H1 (cell line): ENCODE data around the gene CAT. TPM values are rescaled to one million over a fixed set of nuclear protein-coding genes. Genes with fewer than 3 reads are reported as not detected.

Experiments used
- CTCF ChIA-PET: fragments of 300-600 bp; sonication (Branson Sonifier 250); formaldehyde crosslinking; loops from one replicate; lab custom pipeline; 2021; ENCODE audit not compliant: partially characterized antibody; lab: Charles Lee
- POLR2A ChIA-PET: fragments of 300-600 bp; sonication (Branson Sonifier 250); formaldehyde crosslinking; loops from one replicate; lab custom pipeline; 2021; ENCODE audit warnings: inconsistent platforms; ENCODE audit not compliant: partially characterized antibody; lab: Charles Lee
- DNase-seq, 2 experiments: peaks; one replicate each; pipeline versions ENCODE4 v3.0.0 to v3.0.0-alpha.2; 2010 to 2022; ENCODE audit warnings: low spot score in 2 of 2, low read depth in 1 of 2, mixed read lengths in 1 of 2
- FAIRE-seq: peaks from 2 replicates; lab custom pipeline; 2011; peaks lifted over from hg19 to GRCh38; lab: Jason Lieb, UNC
- H2AFZ ChIP-seq: 2 replicates; pipeline ENCODE4 v1.8.1; 2012; ENCODE audit warnings: low read length, inconsistent platforms
- H2AK5ac ChIP-seq: 2 replicates; pipeline ENCODE4 v1.6.1; 2013; ENCODE audit warnings: low read depth, low read length
- H2BK120ac ChIP-seq: replicated peaks from 2 replicates; pipeline ENCODE3; 2013; ENCODE audit warnings: low read depth, low read length, inconsistent platforms
- H2BK12ac ChIP-seq: 2 replicates; pipeline ENCODE4 v1.6.1; 2013; ENCODE audit warnings: low read depth, low read length
- H2BK15ac ChIP-seq: 2 replicates; pipeline ENCODE4 v1.6.1; 2013; ENCODE audit warnings: low read length
- H2BK20ac ChIP-seq: 2 replicates; pipeline ENCODE4 v1.6.1; 2013; ENCODE audit warnings: low read length
- H2BK5ac ChIP-seq: 2 replicates; pipeline ENCODE4 v1.6.1; 2013; ENCODE audit warnings: low read depth, low read length
- H3K14ac ChIP-seq: 2 replicates; pipeline ENCODE4 v1.6.1; 2013; ENCODE audit warnings: inconsistent platforms; ENCODE audit not compliant: insufficient read length
- H3K18ac ChIP-seq: 2 replicates; pipeline ENCODE4 v1.6.1; 2013; ENCODE audit warnings: low read length; ENCODE audit errors: extremely low read depth
- H3K23ac ChIP-seq: 2 replicates; pipeline ENCODE4 v1.6.1; 2013; ENCODE audit warnings: inconsistent platforms; ENCODE audit not compliant: insufficient read length
- H3K23me2 ChIP-seq: 2 replicates; pipeline ENCODE4 v1.6.1; 2013; ENCODE audit warnings: low read depth, low read length
- H3K27ac ChIP-seq: 2 replicates; pipeline ENCODE4 v1.6.1; 2011; ENCODE audit warnings: low read depth, low read length, inconsistent platforms
- H3K27me3 ChIP-seq, 4 experiments: replicated peaks in 1 of 4; 1 replicate in 1 of 4; 2 replicates in 3 of 4; pipeline versions ENCODE4 v1.6.1 to v1.8.1; 2011 to 2013; ENCODE audit warnings: low read length in 3 of 4, mild to moderate bottlenecking in 3 of 4, inconsistent platforms in 2 of 4, mixed read lengths in 2 of 4, moderate library complexity in 1 of 4; ENCODE audit not compliant: control insufficient read depth in 3 of 4, insufficient read depth in 3 of 4; ENCODE audit errors: extremely low read depth in 1 of 4
- H3K36me3 ChIP-seq, 4 experiments: 2 replicates each; pipeline versions ENCODE4 v1.6.1 to v1.8.1; 2011 to 2013; ENCODE audit warnings: mild to moderate bottlenecking in 4 of 4, low read length in 3 of 4, moderate library complexity in 2 of 4, control low read depth in 1 of 4, inconsistent platforms in 1 of 4; ENCODE audit not compliant: insufficient read depth in 4 of 4, control insufficient read depth in 2 of 4
- H3K4ac ChIP-seq: replicated peaks from 2 replicates; pipeline ENCODE3; 2013; ENCODE audit warnings: low read length, low read depth, mixed read lengths, inconsistent platforms; ENCODE audit not compliant: insufficient read length
- H3K4me1 ChIP-seq, 4 experiments: replicated peaks in 1 of 4; 1 replicate in 1 of 4; 2 replicates in 3 of 4; pipeline versions ENCODE4 v1.6.1 to v1.8.1; 2011 to 2013; ENCODE audit warnings: low read length in 3 of 4, inconsistent platforms in 2 of 4, mixed read lengths in 1 of 4; ENCODE audit not compliant: insufficient read depth in 4 of 4, control insufficient read depth in 3 of 4
- H3K4me2 ChIP-seq, 2 experiments: 2 replicates each; pipeline versions ENCODE4 v1.6.1 to v1.8.1; 2011 to 2013; ENCODE audit warnings: low read depth in 2 of 2, low read length in 2 of 2, control low read depth in 1 of 2, inconsistent platforms in 1 of 2, mild to moderate bottlenecking in 1 of 2; ENCODE audit not compliant: insufficient read depth in 1 of 2
- H3K4me3 ChIP-seq, 4 experiments: fragments of 200-600, 300-600 bp in 1 of 4; sonication (generic), shearing (Covaris generic), sonication (Bioruptor Twin) in 1 of 4; 2 replicates each; pipeline versions ENCODE4 v1.5.1 to v1.8.1; 2011 to 2016; ENCODE audit warnings: low read length in 4 of 4, low read depth in 3 of 4, control low read depth in 2 of 4, inconsistent platforms in 2 of 4, mild to moderate bottlenecking in 2 of 4, mixed read lengths in 1 of 4, moderate library complexity in 1 of 4; ENCODE audit not compliant: insufficient read depth in 2 of 4; ENCODE audit errors: extremely low read depth in 1 of 4
- H3K56ac ChIP-seq: replicated peaks from 2 replicates; pipeline ENCODE3; 2013; ENCODE audit warnings: low read depth, mild to moderate bottlenecking, mixed read lengths, low read length, inconsistent platforms; ENCODE audit not compliant: insufficient read length
- H3K79me1 ChIP-seq: 2 replicates; pipeline ENCODE4 v1.6.1; 2013; ENCODE audit warnings: low read depth, low read length, control low read depth
- H3K79me2 ChIP-seq, 2 experiments: 2 replicates each; pipeline versions ENCODE4 v1.6.1 to v1.8.1; 2012 to 2013; ENCODE audit warnings: low read length in 2 of 2, mild to moderate bottlenecking in 2 of 2, inconsistent platforms in 1 of 2; ENCODE audit not compliant: insufficient read depth in 2 of 2, control insufficient read depth in 1 of 2
- H3K9ac ChIP-seq, 4 experiments: replicated peaks in 1 of 4; 1 replicate in 1 of 4; 2 replicates in 3 of 4; pipeline versions ENCODE4 v1.6.1 to v1.8.1; 2011 to 2013; ENCODE audit warnings: low read depth in 3 of 4, low read length in 3 of 4, control low read depth in 2 of 4, mild to moderate bottlenecking in 2 of 4, moderate library complexity in 2 of 4, inconsistent platforms in 1 of 4; ENCODE audit errors: extremely low read depth in 1 of 4
- H3K9me3 ChIP-seq, 2 experiments: 2 replicates each; pipeline versions ENCODE4 v1.6.1 to v1.8.1; 2012 to 2013; ENCODE audit warnings: mild to moderate bottlenecking in 2 of 2, moderate library complexity in 2 of 2, control low read depth in 1 of 2, inconsistent platforms in 1 of 2, low read depth in 1 of 2, low read length in 1 of 2, mixed read lengths in 1 of 2; ENCODE audit not compliant: insufficient read depth in 2 of 2
- H4K20me1 ChIP-seq, 2 experiments: replicated peaks in 1 of 2; 2 replicates each; pipeline versions ENCODE3 to v1.8.1; 2011 to 2013; ENCODE audit warnings: inconsistent platforms in 2 of 2, low read length in 2 of 2, mild to moderate bottlenecking in 1 of 2; ENCODE audit not compliant: insufficient read depth in 2 of 2, control insufficient read depth in 1 of 2
- H4K5ac ChIP-seq: 2 replicates; pipeline ENCODE4 v1.6.1; 2013; ENCODE audit warnings: low read length, low read depth, mixed read lengths, inconsistent platforms; ENCODE audit not compliant: insufficient read length
- H4K8ac ChIP-seq: 2 replicates; pipeline ENCODE4 v1.8.0; 2013; ENCODE audit warnings: mild to moderate bottlenecking, moderate library complexity, low read length, inconsistent platforms; ENCODE audit not compliant: insufficient read depth; ENCODE audit errors: extremely low read depth
- H4K91ac ChIP-seq: replicated peaks from 2 replicates; pipeline ENCODE3; 2013; ENCODE audit warnings: low read length, mixed read lengths, inconsistent platforms; ENCODE audit not compliant: insufficient read length
- FOSL1 ChIP-seq: IDR thresholded peaks from 2 replicates; pipeline ENCODE4 v1.6.1; 2011; ENCODE audit warnings: mild to moderate bottlenecking, low read depth, low read length, moderate library complexity; ENCODE audit not compliant: insufficient read depth
- GTF2F1 ChIP-seq: IDR thresholded peaks from 2 replicates; pipeline ENCODE4 v1.6.1; 2012; ENCODE audit warnings: low read depth, low read length, improper control_type of control experiment, borderline replicate concordance
- HDAC2 ChIP-seq, 2 experiments: fragments of 300-600 bp in 1 of 2; sonication (generic) in 1 of 2; IDR thresholded peaks; 2 replicates each; pipeline ENCODE4 v1.6.1; 2011 to 2012; ENCODE audit warnings: low read depth in 2 of 2, low read length in 2 of 2, mild to moderate bottlenecking in 2 of 2, moderate library complexity in 2 of 2, borderline replicate concordance in 1 of 2, inconsistent platforms in 1 of 2
- RBBP5 ChIP-seq: IDR thresholded peaks from 2 replicates; pipeline ENCODE4 v1.7.1; 2012; ENCODE audit warnings: low read depth, mild to moderate bottlenecking, inconsistent platforms, low read length, moderate library complexity, borderline replicate concordance
- SIRT6 ChIP-seq: IDR thresholded peaks from one replicate; pipeline ENCODE4 v1.7.1; 2012; ENCODE audit warnings: low read length, inconsistent platforms
- SRF ChIP-seq: IDR thresholded peaks from 2 replicates; pipeline ENCODE4 v1.6.1; 2011; ENCODE audit warnings: mild to moderate bottlenecking, low read depth, low read length, moderate library complexity
- WGBS, 2 experiments: shearing (Covaris generic) in 1 of 2; methylation state at CpG; one replicate each; pipeline versions ENCODE4 v1.1.6 to v1.1.7; 2013 to 2015; ENCODE audit warnings: low lambda C conversion rate in 2 of 2, mixed read lengths in 2 of 2, inconsistent platforms in 1 of 2, low coverage in 1 of 2, missing lambda C conversion rate in 1 of 2; ENCODE audit not compliant: insufficient replicate concordance in 2 of 2, insufficient coverage in 1 of 2, insufficient read length in 1 of 2; ENCODE audit errors: extremely low coverage in 1 of 2, missing lambda C conversion rate in 1 of 2; 5-methylcytosine and 5-hydroxymethylcytosine counted together
- polyA plus RNA-seq, 7 experiments: library from polyadenylated mRNA; depleted of rRNA in 3 of 7; stranded (reverse) in 5 of 7; unstranded in 2 of 7; fragments of >200 nt in 5 of 7; fragments of 200-250 nt in 2 of 7; gene quantifications; 1 replicate in 5 of 7; 2 replicates in 1 of 7; 4 replicates in 1 of 7; pipeline versions ENCODE4 v1.2.1 to v1.2.3, GENCODE V29; 2011 to 2013; ENCODE audit warnings: missing spikeins in 2 of 7, mixed read lengths in 2 of 7
- total RNA-seq: library from RNA; stranded (reverse); fragmentation: NEBNext Ultra II Directional; extraction: Animal tissue kit (Norgen Biotek cat#: 25700); gene quantifications from 2 replicates; pipeline ENCODE4 v1.2.1, GENCODE V29; 2021

Gene CAT
- total and polyA plus RNA-seq, 2 of the 8 experiments (the other 6 are each of a cell fraction or from before 2014, with no cell fraction given) = 9.6 to 15.0 TPM

DNA sequence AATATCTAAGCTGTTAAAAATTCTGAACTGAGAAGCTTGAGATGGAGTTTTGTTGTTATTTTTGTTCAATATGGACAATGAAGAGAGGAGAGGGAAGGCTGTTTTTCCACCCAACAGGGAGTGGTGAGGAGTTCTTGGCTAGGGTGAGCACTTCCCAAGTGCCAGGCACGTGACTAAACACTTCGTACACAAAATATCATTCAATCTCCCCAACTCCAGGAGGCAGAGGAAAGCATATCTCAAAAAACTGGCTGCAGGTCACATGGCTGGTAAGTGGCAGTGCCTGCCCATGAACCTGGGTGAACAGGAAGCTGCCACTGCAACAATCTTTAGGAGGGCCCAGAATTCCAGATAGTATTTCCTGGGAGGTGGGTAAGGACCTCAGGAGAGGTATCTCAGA lies 63.2 kb downstream of the CAT start:
- H2AFZ ChIP-seq = no peak overlapping the region
- H3K23ac ChIP-seq = no peak overlapping the region
- H3K27ac ChIP-seq = no peak overlapping the region
- no peak overlapping the region for H2AK5ac ChIP-seq
- H3K9ac ChIP-seq = no peak overlapping the region
- no peaks in the 10 kb centered on the region for H3K27me3 ChIP-seq
- no peak overlapping the region for H4K8ac ChIP-seq
- H3K4me1 ChIP-seq = no peaks in the 10 kb centered on the region
- ChIA-PET POLR2A (no interaction called here), CTCF (interaction anchor here (1.0 to 5.7 kb wide), 3 partner anchors 9 to 40 kb away, joined by 3 to 46 read pairs (median 20); partner anchors contain the start of gene ELF5)
- no peak overlapping the region for H2BK20ac ChIP-seq
- H2BK5ac ChIP-seq = no peak overlapping the region
- 84% methylated on average over 2 of the region's 2 CpGs; no CpG with 5 or more reads in 1 of the 2 experiments for WGBS, 2 experiments
- no peaks in the 10 kb centered on the region for H3K79me1 ChIP-seq
- H3K14ac ChIP-seq = no peak overlapping the region
- no peak overlapping the region for H2BK120ac ChIP-seq
- H4K5ac ChIP-seq = no peak overlapping the region
- H2BK15ac ChIP-seq = no peak overlapping the region
- H3K9me3 ChIP-seq = no peaks in the 10 kb centered on the region
- H3K56ac ChIP-seq = no peak overlapping the region
- no peak overlapping the region for H3K4ac ChIP-seq
- H3K36me3 ChIP-seq = no peaks in the 10 kb centered on the region
- no peak overlapping the region for H3K18ac ChIP-seq
- H2BK12ac ChIP-seq = no peak overlapping the region
- no peaks in the 10 kb centered on the region for H3K23me2 ChIP-seq
- no peaks in the 10 kb centered on the region for H4K20me1 ChIP-seq
- H3K4me2 ChIP-seq = no peak overlapping the region
- TF ChIP-seq SRF (no peak), RBBP5 (no peak), HDAC2 (IDR thresholded peaks at IDR 0.05; ENCODE audit: borderline replicate concordance in 1 of 2, low read depth in 2 of 2, low read length in 2 of 2) (no peak), GTF2F1 (no peak), SIRT6 (no peak), FOSL1 (no peak)
- H3K4me3 ChIP-seq = no peak overlapping the region
- H4K91ac ChIP-seq = no peak overlapping the region
- no peak for DNase-seq
- FAIRE-seq = no peak
- no peaks in the 10 kb centered on the region for H3K79me2 ChIP-seq
